Progenitor cell of endocrine pancreas (in vitro differentiated cells): ENCODE measurements around the gene GRIK3. TPM values are rescaled to one million over a fixed set of nuclear protein-coding genes. Genes with fewer than 3 reads are reported as not detected.

Source experiments
- DNase-seq: peaks from one replicate; pipeline ENCODE4 v3.0.0; 2021; ENCODE audit warnings: low spot score; ENCODE audit not compliant: unreplicated experiment
- H3K27ac Mint-ChIP-seq: 2 replicates; pipeline ENCODE4 v1.8.0; 2021; ENCODE audit warnings: mild to moderate bottlenecking, moderate library complexity, mixed read lengths
- H3K27me3 Mint-ChIP-seq: 2 replicates; pipeline ENCODE4 v1.8.0; 2021; ENCODE audit warnings: mixed read lengths
- H3K36me3 Mint-ChIP-seq: 2 replicates; pipeline ENCODE4 v1.8.0; 2022; ENCODE audit warnings: mixed read lengths; ENCODE audit not compliant: insufficient read depth
- H3K4me1 Mint-ChIP-seq: 2 replicates; pipeline ENCODE4 v1.8.0; 2021; ENCODE audit warnings: low read depth, mixed read lengths
- H3K4me3 Mint-ChIP-seq: 2 replicates; pipeline ENCODE4 v1.8.0; 2021; ENCODE audit warnings: low read depth, mild to moderate bottlenecking, moderate library complexity, mixed read lengths
- H3K9me3 Mint-ChIP-seq: 2 replicates; pipeline ENCODE4 v1.8.0; 2021; ENCODE audit warnings: low read depth, mixed read lengths
- CTCF ChIP-seq: fragments of 200-600 bp; sonication (generic); IDR thresholded peaks from one replicate; pipeline ENCODE4 v1.5.0; 2021; ENCODE audit warnings: antibody characterized with exemption, mild to moderate bottlenecking; ENCODE audit not compliant: unreplicated experiment
- total RNA-seq: library from RNA; stranded (reverse); gene quantifications from 2 replicates; pipeline ENCODE4 v1.2.1, GENCODE V29; 2021

GRIK3 gene
- total RNA-seq, 1 donor from 2014 or later, result 0.41 TPM

- TF ChIP-seq CTCF, result no peak
- H3K27ac Mint-ChIP-seq, result no peak overlapping the region
- H3K27me3 Mint-ChIP-seq, result peaks cover 22% of the 10 kb centered on the region
- H3K9me3 Mint-ChIP-seq, result no peaks in the 10 kb centered on the region
- DNase-seq, result no peak
- no peaks in the 10 kb centered on the region for H3K4me1 Mint-ChIP-seq
- no peak overlapping the region for H3K4me3 Mint-ChIP-seq
- no peaks in the 10 kb centered on the region for H3K36me3 Mint-ChIP-seq
These were observed 17.0 kb upstream of the GRIK3 start for GRCh38 chr1:37051346-37051745.

DNA sequence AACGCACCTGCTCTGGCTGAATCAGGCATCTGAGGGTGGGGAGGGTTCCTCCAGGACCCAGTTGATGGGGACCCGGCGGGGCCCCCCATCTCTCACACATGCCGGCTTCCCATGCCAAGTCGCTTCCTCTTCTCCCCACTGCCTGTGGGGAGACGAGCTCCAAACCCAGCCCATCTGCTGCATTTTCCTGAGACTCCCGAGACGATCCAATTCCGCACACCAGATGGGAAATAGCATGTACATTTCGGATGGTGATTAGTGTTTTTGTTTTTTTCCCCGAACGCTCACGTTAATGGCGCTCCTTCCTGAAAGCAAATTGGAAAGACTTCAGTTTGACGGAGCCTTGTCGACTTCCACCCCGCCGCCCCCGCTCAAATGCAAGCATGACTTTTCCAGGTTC, 13.2 kb upstream of the GRIK3 start:
- H3K27me3 Mint-ChIP-seq, result peaks cover 50% of the 10 kb centered on the region

GRCh38 chr1:37043101-37043500, 8.8 kb upstream of the GRIK3 start:
- no peaks in the 10 kb centered on the region for H3K9me3 Mint-ChIP-seq
- TF ChIP-seq CTCF, result no peak
- H3K27ac Mint-ChIP-seq, result no peak overlapping the region
- H3K4me1 Mint-ChIP-seq, result no peaks in the 10 kb centered on the region
- peaks cover 83% of the 10 kb centered on the region for H3K27me3 Mint-ChIP-seq
- H3K4me3 Mint-ChIP-seq, result no peak overlapping the region
- H3K36me3 Mint-ChIP-seq, result no peaks in the 10 kb centered on the region
- no peak for DNase-seq

More for the DNA sequence above, 13.2 kb upstream of the GRIK3 start:
- DNase-seq, result no peak
- Mint-ChIP-seq H3K9me3 (no peaks in the 10 kb centered on the region), H3K4me1 (no peaks in the 10 kb centered on the region), H3K27ac (no peak overlapping the region), H3K4me3 (no peak overlapping the region), H3K36me3 (no peaks in the 10 kb centered on the region)
- TF ChIP-seq CTCF, result no peak

- Mint-ChIP-seq H3K9me3 (no peaks in the 10 kb centered on the region), H3K36me3 (no peaks in the 10 kb centered on the region), H3K27me3 (peaks cover 84% of the 10 kb centered on the region), H3K4me1 (no peaks in the 10 kb centered on the region), H3K27ac (no peak overlapping the region), H3K4me3 (no peak overlapping the region)
- DNase-seq, result no peak
- no peak for TF ChIP-seq CTCF
These were observed 8.2 kb upstream of the GRIK3 start for GRCh38 chr1:37042506-37042905.

DNA sequence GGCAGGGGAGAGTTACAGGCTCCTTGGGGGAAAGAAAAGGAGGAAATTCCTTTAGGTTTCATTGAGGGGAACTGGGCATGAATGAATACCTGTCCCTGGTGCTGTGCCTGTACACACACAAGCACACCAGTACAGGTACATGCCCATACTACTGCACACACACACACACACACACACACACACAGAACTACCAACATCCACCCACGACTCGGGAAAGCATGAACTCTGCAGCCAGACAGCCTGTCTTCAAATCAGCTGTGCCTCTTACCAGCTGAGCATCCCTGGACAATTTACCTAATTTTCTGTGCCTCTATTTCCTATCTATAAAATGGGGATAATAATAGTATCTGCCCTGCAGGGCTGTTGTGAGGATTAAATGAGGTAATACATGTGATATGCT, 7.2 kb upstream of the GRIK3 start:
- H3K4me3 Mint-ChIP-seq, result no peak overlapping the region
- DNase-seq, result no peak
- no peak for TF ChIP-seq CTCF
- peaks cover 90% of the 10 kb centered on the region for H3K27me3 Mint-ChIP-seq
- no peaks in the 10 kb centered on the region for H3K36me3 Mint-ChIP-seq
- no peaks in the 10 kb centered on the region for H3K4me1 Mint-ChIP-seq
- H3K27ac Mint-ChIP-seq, result no peak overlapping the region
- H3K9me3 Mint-ChIP-seq, result no peaks in the 10 kb centered on the region
